PC-9 (cell line): ENCODE measurements around the gene FAM78B. TPM values are rescaled to one million over a fixed set of nuclear protein-coding genes. Genes with fewer than 3 reads are reported as not detected.

ENCODE experiments used
- BruUV-seq: library from RNA; stranded (reverse); fragments of 400-500 nt; replicated peaks from 2 replicates; lab custom pipeline; 2021; lab: Mats Ljungman, UMichigan
- CTCF ChIA-PET: fragments of 300-600 bp; sonication (Branson Sonifier 250); formaldehyde crosslinking; loops from one replicate; lab custom pipeline; 2022; ENCODE audit warnings: antibody characterized with exemption; lab: Charles Lee
- POLR2A ChIA-PET: fragments of 300-600 bp; sonication (Branson Sonifier 250); formaldehyde crosslinking; loops from one replicate; lab custom pipeline; 2022; ENCODE audit warnings: antibody characterized with exemption; ENCODE audit not compliant: unreplicated experiment; lab: Charles Lee
- DNase-seq, 2 experiments: peaks; one replicate each; pipeline versions ENCODE4 v3.0.0 to v3.0.0-alpha.2; 2015 to 2022; ENCODE audit warnings: mixed read lengths in 1 of 2
- H2AFZ ChIP-seq: fragments of 200-600 bp; sonication (generic); 2 replicates; pipeline ENCODE4 v1.8.1; 2017; ENCODE audit warnings: antibody characterized with exemption
- H3F3A ChIP-seq: fragments of 200-600 bp; sonication (generic); 2 replicates; pipeline ENCODE4 v1.8.1; 2017; ENCODE audit warnings: antibody characterized with exemption, mild to moderate bottlenecking, low read depth; ENCODE audit not compliant: insufficient read depth
- H3K27ac ChIP-seq: fragments of 200-600 bp; sonication (generic); 2 replicates; pipeline ENCODE4 v1.6.1; 2016; ENCODE audit warnings: mixed run types
- H3K27me3 ChIP-seq: fragments of 200-600 bp; sonication (generic); 2 replicates; pipeline ENCODE4 v1.6.1; 2016; ENCODE audit warnings: low read depth, mixed run types; ENCODE audit not compliant: insufficient read depth
- H3K36me3 ChIP-seq: fragments of 200-600 bp; sonication (generic); 2 replicates; pipeline ENCODE4 v1.6.1; 2016; ENCODE audit warnings: low read depth, mixed run types
- H3K4me1 ChIP-seq: fragments of 200-600 bp; sonication (generic); replicated peaks from 2 replicates; pipeline ENCODE4 v1.6.1; 2016; ENCODE audit warnings: mixed run types; ENCODE audit not compliant: insufficient read depth
- H3K4me2 ChIP-seq: fragments of 200-600 bp; sonication (generic); 2 replicates; pipeline ENCODE4 v1.6.1; 2017; ENCODE audit warnings: mixed run types
- H3K4me3 ChIP-seq: fragments of 200-600 bp; sonication (generic); 2 replicates; pipeline ENCODE4 v1.6.1; 2016; ENCODE audit warnings: mixed run types
- H3K79me2 ChIP-seq: fragments of 200-600 bp; sonication (generic); 2 replicates; pipeline ENCODE4 v1.6.1; 2017; ENCODE audit warnings: low read depth, mixed run types
- H3K9me2 ChIP-seq: fragments of 200-600 bp; sonication (generic); 2 replicates; pipeline ENCODE4 v1.8.1; 2017; ENCODE audit warnings: mild to moderate bottlenecking; ENCODE audit not compliant: insufficient read depth
- H3K9me3 ChIP-seq: fragments of 200-600 bp; sonication (generic); 2 replicates; pipeline ENCODE4 v1.8.1; 2016; ENCODE audit warnings: low read depth; ENCODE audit not compliant: insufficient read depth
- H4K20me1 ChIP-seq: fragments of 200-600 bp; sonication (generic); 2 replicates; pipeline ENCODE4 v1.8.1; 2017; ENCODE audit not compliant: insufficient read depth
- CTCF ChIP-seq: fragments of 200-600 bp; sonication (generic); conservative IDR thresholded peaks from 2 replicates; pipeline ENCODE4 v1.6.1; 2017; ENCODE audit warnings: mixed run types, antibody characterized with exemption, mild to moderate bottlenecking, moderate library complexity
- EZH2 ChIP-seq: fragments of 200-600 bp; sonication (generic); IDR thresholded peaks from 2 replicates; pipeline ENCODE4 v1.8.0; 2017; ENCODE audit warnings: antibody characterized with exemption, low read depth
- intact Hi-C: fragments of 100-400 bp; cut with micrococcal nuclease; formaldehyde crosslinking; loops from one replicate; pipeline ENCODE4 v1.10.0; 2022; ENCODE audit not compliant: unreplicated experiment
- total RNA-seq: library from RNA; stranded (reverse); gene quantifications from 2 replicates; pipeline ENCODE4 v1.2.3, GENCODE V29; 2021

Gene FAM78B
- total RNA-seq, 1 experiment from 2014 or later, result not detected

- H3K4me3 ChIP-seq, result no peak overlapping the region
- TF ChIP-seq EZH2 (no peak), CTCF (no peak)
- H3F3A ChIP-seq, result no peaks in the 10 kb centered on the region
- ChIA-PET POLR2A (no interaction called here), CTCF (no interaction called here)
- H3K9me2 ChIP-seq, result no peaks in the 10 kb centered on the region
- no peak overlapping the region for H3K27ac ChIP-seq
- H3K36me3 ChIP-seq, result no peaks in the 10 kb centered on the region
- H2AFZ ChIP-seq, result no peak overlapping the region
- intact Hi-C loops, result no loop called here
- no peaks in the 10 kb centered on the region for H3K9me3 ChIP-seq
- no peaks in the 10 kb centered on the region for H3K4me1 ChIP-seq
- DNase-seq, result no peak
- no peaks in the 10 kb centered on the region for H3K27me3 ChIP-seq
- no peak overlapping the region for H3K4me2 ChIP-seq
- H3K79me2 ChIP-seq, result no peaks in the 10 kb centered on the region
- no TSS peak for BruUV-seq
- H4K20me1 ChIP-seq, result no peaks in the 10 kb centered on the region
Observed at GRCh38 chr1:166129006-166129405, 37.8 kb downstream of the FAM78B start.

- no peaks in the 10 kb centered on the region for H3K9me2 ChIP-seq
- no peak overlapping the region for H3K4me3 ChIP-seq
- no peak overlapping the region for H2AFZ ChIP-seq
- no peaks in the 10 kb centered on the region for H3F3A ChIP-seq
- intact Hi-C loops, result no loop called here
- H3K79me2 ChIP-seq, result no peaks in the 10 kb centered on the region
- H3K27ac ChIP-seq, result no peak overlapping the region
- H3K9me3 ChIP-seq, result no peaks in the 10 kb centered on the region
- POLR2A ChIA-PET, result no interaction called here
- no peak for DNase-seq
- no TSS peak for BruUV-seq
- no peak overlapping the region for H3K4me2 ChIP-seq
- no peaks in the 10 kb centered on the region for H3K36me3 ChIP-seq
- H4K20me1 ChIP-seq, result no peaks in the 10 kb centered on the region
- no peaks in the 10 kb centered on the region for H3K4me1 ChIP-seq
- H3K27me3 ChIP-seq, result no peaks in the 10 kb centered on the region
- CTCF ChIA-PET, result no interaction called here
- TF ChIP-seq CTCF (no peak), EZH2 (no peak)
Observed at GRCh38 chr1:166128195-166128594, 38.6 kb downstream of the FAM78B start.

- no peak for TF ChIP-seq CTCF
- no peak for TF ChIP-seq EZH2
- POLR2A ChIA-PET, result no interaction called here
Observed at GRCh38 chr1:166127003-166127402, 39.8 kb downstream of the FAM78B start.

More at GRCh38 chr1:166127003-166127402, 39.8 kb downstream of the FAM78B start:
- Histone ChIP-seq H3K27ac (no peak overlapping the region), H3K4me2 (no peak overlapping the region), H3K9me2 (no peaks in the 10 kb centered on the region), H3F3A (no peaks in the 10 kb centered on the region), H2AFZ (no peak overlapping the region), H3K79me2 (no peaks in the 10 kb centered on the region), H3K36me3 (no peaks in the 10 kb centered on the region), H3K4me1 (no peaks in the 10 kb centered on the region), H4K20me1 (no peaks in the 10 kb centered on the region), H3K27me3 (peaks cover 11% of the 10 kb centered on the region), H3K9me3 (no peaks in the 10 kb centered on the region), H3K4me3 (no peak overlapping the region)
- BruUV-seq, result no TSS peak
- CTCF ChIA-PET, result no interaction called here
- intact Hi-C loops, result no loop called here
- DNase-seq, result no peak
